ENCODE data around the gene DENND2A.

DNA sequence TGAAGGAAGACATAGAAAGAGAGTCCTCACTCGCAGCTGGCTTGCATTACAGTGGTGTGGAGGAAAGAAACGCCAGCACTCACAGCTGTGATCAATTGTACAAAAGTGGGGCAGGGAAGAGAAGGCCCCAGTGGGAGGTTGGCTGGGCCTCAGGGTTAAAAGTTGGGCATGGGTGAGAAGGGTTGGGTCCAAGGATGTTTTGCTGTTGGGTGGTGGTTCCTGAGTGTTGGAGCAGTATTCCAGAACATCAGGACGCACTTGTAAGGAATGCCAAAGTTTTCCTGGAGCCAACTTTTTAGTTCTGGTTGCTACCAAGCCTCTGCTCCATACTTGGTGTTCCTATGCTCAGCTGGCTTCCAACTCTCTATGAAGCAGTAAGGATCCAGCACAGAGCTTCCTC lies 105.9 kb downstream of the DENND2A start:
- TF ChIP-seq, protein P1, sequence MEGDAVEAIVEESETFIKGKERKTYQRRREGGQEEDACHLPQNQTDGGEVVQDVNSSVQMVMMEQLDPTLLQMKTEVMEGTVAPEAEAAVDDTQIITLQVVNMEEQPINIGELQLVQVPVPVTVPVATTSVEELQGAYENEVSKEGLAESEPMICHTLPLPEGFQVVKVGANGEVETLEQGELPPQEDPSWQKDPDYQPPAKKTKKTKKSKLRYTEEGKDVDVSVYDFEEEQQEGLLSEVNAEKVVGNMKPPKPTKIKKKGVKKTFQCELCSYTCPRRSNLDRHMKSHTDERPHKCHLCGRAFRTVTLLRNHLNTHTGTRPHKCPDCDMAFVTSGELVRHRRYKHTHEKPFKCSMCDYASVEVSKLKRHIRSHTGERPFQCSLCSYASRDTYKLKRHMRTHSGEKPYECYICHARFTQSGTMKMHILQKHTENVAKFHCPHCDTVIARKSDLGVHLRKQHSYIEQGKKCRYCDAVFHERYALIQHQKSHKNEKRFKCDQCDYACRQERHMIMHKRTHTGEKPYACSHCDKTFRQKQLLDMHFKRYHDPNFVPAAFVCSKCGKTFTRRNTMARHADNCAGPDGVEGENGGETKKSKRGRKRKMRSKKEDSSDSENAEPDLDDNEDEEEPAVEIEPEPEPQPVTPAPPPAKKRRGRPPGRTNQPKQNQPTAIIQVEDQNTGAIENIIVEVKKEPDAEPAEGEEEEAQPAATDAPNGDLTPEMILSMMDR (IDR thresholded peaks at IDR 0.05) = no peak
- no peak for TF ChIP-seq POLR2A (IDR thresholded peaks at IDR 0.05)
